GM12878 (cell line): ENCODE measurements around the gene IL16. TPM values are rescaled to one million over a fixed set of nuclear protein-coding genes. Genes with fewer than 3 reads are reported as not detected.

ENCODE experiments used
- ATAC-seq: fragments of 200-7000 bp; cut with Tn5 transposase; 3 replicates; pipeline ENCODE4 v1.9.1; 2020; ENCODE audit warnings: mild to moderate bottlenecking, moderate library complexity
- BruUV-seq: library from RNA; stranded (reverse); fragments of 400-500 nt; replicated peaks from 2 replicates; lab custom pipeline; 2021; lab: Mats Ljungman, UMichigan
- CTCF ChIA-PET: fragments of 300-600 bp; sonication (Branson Sonifier 250); formaldehyde crosslinking; extraction: SDS; loops from one replicate; lab custom pipeline; 2021; ENCODE audit warnings: inconsistent platforms; lab: Yijun Ruan, JAX
- POLR2A ChIA-PET: fragments of 350-600 bp; formaldehyde crosslinking; extraction: SDS; loops from one replicate; lab custom pipeline; 2021; ENCODE audit warnings: inconsistent platforms; lab: Charles Lee
- RAD21 ChIA-PET: fragments of 300-600 bp; sonication (Branson Sonifier 250); formaldehyde crosslinking; loops from one replicate; lab custom pipeline; 2023; ENCODE audit warnings: antibody characterized with exemption; ENCODE audit not compliant: unreplicated experiment; lab: Charles Lee
- SMC1A ChIA-PET: fragments of 300-600 bp; sonication (Branson Sonifier 250); formaldehyde crosslinking; loops from one replicate; lab custom pipeline; 2023; ENCODE audit not compliant: unreplicated experiment, uncharacterized antibody; lab: Charles Lee
- DNase-seq: peaks from one replicate; pipeline ENCODE4 v3.0.0-alpha.2; 2011; ENCODE audit warnings: low read depth, low spot score
- FAIRE-seq: peaks from 3 replicates; lab custom pipeline; 2011; peaks lifted over from hg19 to GRCh38; lab: Jason Lieb, UNC
- H2AFZ ChIP-seq: 2 replicates; pipeline ENCODE4 v1.6.0; 2011; ENCODE audit warnings: low read depth, low read length, control low read depth; ENCODE audit not compliant: control insufficient read depth
- H3K27ac ChIP-seq: 2 replicates; pipeline ENCODE4 v1.5.1; 2011; ENCODE audit warnings: control low read depth; ENCODE audit not compliant: control insufficient read depth, insufficient read depth
- H3K27me3 ChIP-seq, 2 experiments: replicated peaks in 1 of 2; 2 replicates each; pipeline versions ENCODE4 v1.6.0 to v1.6.1; 2011; ENCODE audit warnings: low read length in 1 of 2; ENCODE audit not compliant: control insufficient read depth in 2 of 2, insufficient read depth in 2 of 2
- H3K36me3 ChIP-seq, 2 experiments: 2 replicates each; pipeline ENCODE4 v1.5.1; 2011; ENCODE audit warnings: low read length in 1 of 2; ENCODE audit not compliant: control insufficient read depth in 2 of 2, insufficient read depth in 2 of 2
- H3K4me1 ChIP-seq: 2 replicates; pipeline ENCODE4 v1.6.1; 2011; ENCODE audit warnings: mild to moderate bottlenecking, low read length, moderate library complexity, mixed read lengths; ENCODE audit not compliant: control insufficient read depth, insufficient read depth
- H3K4me2 ChIP-seq: 2 replicates; pipeline ENCODE4 v1.6.0; 2011; ENCODE audit warnings: control low read depth; ENCODE audit not compliant: control insufficient read depth, insufficient read depth
- H3K4me3 ChIP-seq: fragments of 200-600 bp; sonication (generic); 2 replicates; pipeline ENCODE4 v1.5.1; 2016
- H3K79me2 ChIP-seq: 2 replicates; pipeline ENCODE4 v1.6.0; 2011; ENCODE audit warnings: low read length; ENCODE audit not compliant: control insufficient read depth, insufficient read depth
- H3K9ac ChIP-seq: 2 replicates; pipeline ENCODE4 v1.8.0; 2011; ENCODE audit warnings: low read length, control low read depth, mixed read lengths; ENCODE audit not compliant: control insufficient read depth, insufficient read depth
- H3K9me3 ChIP-seq: replicated peaks from 3 replicates; pipeline ENCODE4 v1.5.1; 2011; ENCODE audit warnings: mild to moderate bottlenecking, low read length; ENCODE audit not compliant: control insufficient read depth, insufficient read depth
- H4K20me1 ChIP-seq: 2 replicates; pipeline ENCODE4 v1.6.0; 2011; ENCODE audit not compliant: control insufficient read depth, insufficient read depth
- BHLHE40 ChIP-seq, 2 experiments: fragments of 450-650 bp in 1 of 2; IDR thresholded peaks; 2 replicates each; pipeline ENCODE4 v1.6.1; 2011 to 2017; ENCODE audit warnings: low read depth in 2 of 2, borderline replicate concordance in 1 of 2, improper control_type of control experiment in 1 of 2, low read length in 1 of 2, mild to moderate bottlenecking in 1 of 2
- BMI1 ChIP-seq: fragments of 450-650 bp; IDR thresholded peaks from 2 replicates; pipeline ENCODE4 v1.6.1; 2016; ENCODE audit warnings: mild to moderate bottlenecking, moderate library complexity, borderline replicate concordance
- EZH2 ChIP-seq: IDR thresholded peaks from 2 replicates; pipeline ENCODE4 v1.6.1; 2012; ENCODE audit warnings: low read depth, mild to moderate bottlenecking, control low read depth, inconsistent platforms, low read length, borderline replicate concordance; ENCODE audit not compliant: control insufficient read depth
- FOS ChIP-seq: IDR thresholded peaks from 3 replicates; pipeline ENCODE4 v1.6.1; 2011; ENCODE audit warnings: borderline replicate concordance; ENCODE audit not compliant: insufficient read length; ENCODE audit errors: extremely low read depth
- IKZF1 ChIP-seq: fragments of 450-650 bp; conservative IDR thresholded peaks from 2 replicates; pipeline ENCODE4 v1.6.1; 2017; ENCODE audit warnings: antibody characterized with exemption, mild to moderate bottlenecking
- MTA3 ChIP-seq: IDR thresholded peaks from 2 replicates; pipeline ENCODE4 v1.6.1; 2012; ENCODE audit warnings: low read length, inconsistent platforms, borderline replicate concordance
- MXI1 ChIP-seq: fragments of 150-350 bp; IDR thresholded peaks from 2 replicates; pipeline ENCODE4 v1.6.1; 2011; ENCODE audit warnings: low read depth, mild to moderate bottlenecking, inconsistent platforms, low read length, improper control_type of control experiment
- MYB ChIP-seq: fragments of 150-350 bp; IDR thresholded peaks from 2 replicates; pipeline ENCODE4 v1.6.1; 2014; ENCODE audit warnings: mild to moderate bottlenecking, low read depth, low read length, borderline replicate concordance
- NFYB ChIP-seq: IDR thresholded peaks from 2 replicates; pipeline ENCODE4 v1.6.1; 2011; ENCODE audit warnings: low read depth, mild to moderate bottlenecking, low read length, improper control_type of control experiment, moderate library complexity; ENCODE audit not compliant: insufficient read depth
- SIN3A ChIP-seq: IDR thresholded peaks from 2 replicates; pipeline ENCODE4 v1.6.1; 2012; ENCODE audit warnings: low read depth, low read length, improper control_type of control experiment
- SMC3 ChIP-seq: IDR thresholded peaks from 2 replicates; pipeline ENCODE4 v1.6.1; 2011; ENCODE audit warnings: low read length, improper control_type of control experiment, borderline replicate concordance
- TCF7 ChIP-seq: IDR thresholded peaks from 2 replicates; pipeline ENCODE4 v1.6.1; 2014; ENCODE audit warnings: antibody characterized with exemption, borderline replicate concordance
- YY1 ChIP-seq: IDR thresholded peaks from 2 replicates; pipeline ENCODE4 v1.6.1; 2011; ENCODE audit warnings: low read depth, mild to moderate bottlenecking, low read length
- WGBS: methylation state at CpG from one replicate; pipeline ENCODE4 v1.1.6; 2016; ENCODE audit warnings: low lambda C conversion rate; ENCODE audit not compliant: insufficient replicate concordance, insufficient coverage; ENCODE audit errors: missing lambda C conversion rate; 5-methylcytosine and 5-hydroxymethylcytosine counted together
- in situ Hi-C: fragments of 300-500 bp; cut with MboI; formaldehyde crosslinking; loops from 9 replicates; pipeline ENCODE4 v1.14.3; 2018; ENCODE audit warnings: mixed read lengths
- intact Hi-C: fragments of 100-400 bp; cut with micrococcal nuclease; formaldehyde crosslinking; loops from one replicate; pipeline ENCODE4 v1.14.2; 2022; ENCODE audit not compliant: unreplicated experiment
- polyA plus RNA-seq, 11 experiments: library from polyadenylated mRNA; depleted of rRNA in 4 of 11; unstranded in 6 of 11; stranded (reverse) in 5 of 11; fragments of >200 nt; fragmentation: Nextera tagmentation in 4 of 11; fragmentation: Illumina TruSeq in 1 of 11; extraction: Ambion mirVana in 4 of 11; extraction: Trizol in 1 of 11; gene quantifications; 1 replicate in 1 of 11; 2 replicates in 10 of 11; pipeline versions ENCODE4 v1.2.1 to v1.2.3, GENCODE V29; 2011 to 2016; ENCODE audit warnings: inconsistent platforms in 2 of 11, missing spikeins in 2 of 11, low read depth in 1 of 11
- total RNA-seq, 4 experiments: library from RNA; depleted of rRNA in 3 of 4; stranded (reverse); fragments of >200 nt in 3 of 4; fragmentation: Illumina TruSeq in 1 of 4; extraction: Trizol in 1 of 4; gene quantifications; 2 replicates each; pipeline versions ENCODE4 v1.2.1 to v1.2.3, GENCODE V29; 2013 to 2021
- TF ChIP-seq, protein P1 (sequence below): fragments of 450-650 bp; IDR thresholded peaks from 2 replicates; pipeline ENCODE4 v1.6.1; 2017; ENCODE audit warnings: mild to moderate bottlenecking
- TF ChIP-seq, protein P2 (sequence below): fragments of 450-650 bp; IDR thresholded peaks from 2 replicates; pipeline ENCODE4 v1.6.1; 2018; ENCODE audit warnings: borderline replicate concordance, mild to moderate bottlenecking; ENCODE audit not compliant: partially characterized antibody

The IL16 gene
- total and polyA plus RNA-seq, 10 of the 15 experiments (the other 5 are each of a cell fraction or from before 2014, with no cell fraction given) = 21.7 to 206 (median 44.5) TPM

DNA sequence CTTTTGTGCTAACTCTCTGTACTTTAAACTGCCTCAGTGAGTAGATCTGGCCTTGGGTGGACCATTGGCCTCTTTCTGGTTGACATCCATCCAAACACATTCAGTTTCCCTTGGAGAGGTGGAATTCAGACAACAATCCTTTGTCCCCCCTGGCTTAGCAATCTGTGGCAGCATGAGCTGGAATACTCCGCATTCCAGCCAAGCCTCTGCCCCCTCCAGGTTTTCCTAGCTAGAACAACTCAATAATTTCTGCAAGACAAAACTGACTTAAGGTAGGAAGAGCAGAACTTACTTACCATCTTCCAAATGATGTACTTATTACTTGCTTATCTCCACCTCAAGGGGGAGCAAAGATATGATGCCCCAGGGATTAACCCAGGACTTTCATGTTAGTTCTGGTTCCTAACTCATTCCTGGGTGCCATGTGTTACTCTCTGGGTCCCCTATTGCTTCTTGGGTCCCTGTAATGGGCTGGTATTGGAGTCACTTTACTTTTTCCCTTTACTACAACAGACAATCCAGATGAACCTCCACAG lies 21.8 kb upstream of the IL16 start:
- ChIA-PET CTCF (interaction anchor here (0.7 to 1.7 kb wide), 2 partner anchors 57 to 91 kb away, joined by 3 to 5 read pairs; no protein-coding TSS in a partner anchor), RAD21 (no interaction called here), POLR2A (no interaction called here), SMC1A (interaction anchor here (1.7 to 1.9 kb wide), 2 partner anchors 14 to 91 kb away, joined by 3 to 4 read pairs; no protein-coding TSS in a partner anchor)
- TF ChIP-seq BHLHE40 (IDR thresholded peaks at IDR 0.05; ENCODE audit: borderline replicate concordance in 1 of 2, low read depth in 2 of 2, low read length in 1 of 2) (no peak), FOS (no peak), MTA3 (no peak), BMI1 (no peak), YY1 (no peak), MYB (no peak), SIN3A (no peak), TCF7 (no peak), EZH2 (no peak), MXI1 (no peak), NFYB (no peak), SMC3 (no peak), IKZF1 (no peak)
- TF ChIP-seq, protein P1, sequence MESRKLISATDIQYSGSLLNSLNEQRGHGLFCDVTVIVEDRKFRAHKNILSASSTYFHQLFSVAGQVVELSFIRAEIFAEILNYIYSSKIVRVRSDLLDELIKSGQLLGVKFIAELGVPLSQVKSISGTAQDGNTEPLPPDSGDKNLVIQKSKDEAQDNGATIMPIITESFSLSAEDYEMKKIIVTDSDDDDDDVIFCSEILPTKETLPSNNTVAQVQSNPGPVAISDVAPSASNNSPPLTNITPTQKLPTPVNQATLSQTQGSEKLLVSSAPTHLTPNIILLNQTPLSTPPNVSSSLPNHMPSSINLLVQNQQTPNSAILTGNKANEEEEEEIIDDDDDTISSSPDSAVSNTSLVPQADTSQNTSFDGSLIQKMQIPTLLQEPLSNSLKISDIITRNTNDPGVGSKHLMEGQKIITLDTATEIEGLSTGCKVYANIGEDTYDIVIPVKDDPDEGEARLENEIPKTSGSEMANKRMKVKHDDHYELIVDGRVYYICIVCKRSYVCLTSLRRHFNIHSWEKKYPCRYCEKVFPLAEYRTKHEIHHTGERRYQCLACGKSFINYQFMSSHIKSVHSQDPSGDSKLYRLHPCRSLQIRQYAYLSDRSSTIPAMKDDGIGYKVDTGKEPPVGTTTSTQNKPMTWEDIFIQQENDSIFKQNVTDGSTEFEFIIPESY = no peak
- TF ChIP-seq, protein P2, sequence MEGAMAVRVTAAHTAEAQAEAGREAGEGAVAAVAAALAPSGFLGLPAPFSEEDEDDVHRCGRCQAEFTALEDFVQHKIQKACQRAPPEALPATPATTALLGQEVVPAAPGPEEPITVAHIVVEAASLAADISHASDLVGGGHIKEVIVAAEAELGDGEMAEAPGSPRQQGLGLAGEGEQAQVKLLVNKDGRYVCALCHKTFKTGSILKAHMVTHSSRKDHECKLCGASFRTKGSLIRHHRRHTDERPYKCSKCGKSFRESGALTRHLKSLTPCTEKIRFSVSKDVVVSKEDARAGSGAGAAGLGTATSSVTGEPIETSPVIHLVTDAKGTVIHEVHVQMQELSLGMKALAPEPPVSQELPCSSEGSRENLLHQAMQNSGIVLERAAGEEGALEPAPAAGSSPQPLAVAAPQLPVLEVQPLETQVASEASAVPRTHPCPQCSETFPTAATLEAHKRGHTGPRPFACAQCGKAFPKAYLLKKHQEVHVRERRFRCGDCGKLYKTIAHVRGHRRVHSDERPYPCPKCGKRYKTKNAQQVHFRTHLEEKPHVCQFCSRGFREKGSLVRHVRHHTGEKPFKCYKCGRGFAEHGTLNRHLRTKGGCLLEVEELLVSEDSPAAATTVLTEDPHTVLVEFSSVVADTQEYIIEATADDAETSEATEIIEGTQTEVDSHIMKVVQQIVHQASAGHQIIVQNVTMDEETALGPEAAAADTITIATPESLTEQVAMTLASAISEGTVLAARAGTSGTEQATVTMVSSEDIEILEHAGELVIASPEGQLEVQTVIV = no peak
- FAIRE-seq (no peak), ATAC-seq (no peak), DNase-seq (no peak)
- Histone ChIP-seq H3K36me3 (no peaks in the 10 kb centered on the region), H3K4me3 (no peak overlapping the region), H2AFZ (no peak overlapping the region), H3K27ac (no peak overlapping the region), H3K4me1 (no peaks in the 10 kb centered on the region), H3K4me2 (no peak overlapping the region), H4K20me1 (no peaks in the 10 kb centered on the region), H3K9ac (no peak overlapping the region), H3K9me3 (no peaks in the 10 kb centered on the region), H3K79me2 (no peaks in the 10 kb centered on the region), H3K27me3 (no peaks in the 10 kb centered on the region; a peak in 1 of 4 replicates)
- no TSS peak for BruUV-seq
- in situ Hi-C loops = no loop called here
- intact Hi-C loops = no loop called here
- 58% methylated on average over 1 of the region's 1 CpG for WGBS
